ENCODE results near the gene DSE.

DSE gene

DNA sequence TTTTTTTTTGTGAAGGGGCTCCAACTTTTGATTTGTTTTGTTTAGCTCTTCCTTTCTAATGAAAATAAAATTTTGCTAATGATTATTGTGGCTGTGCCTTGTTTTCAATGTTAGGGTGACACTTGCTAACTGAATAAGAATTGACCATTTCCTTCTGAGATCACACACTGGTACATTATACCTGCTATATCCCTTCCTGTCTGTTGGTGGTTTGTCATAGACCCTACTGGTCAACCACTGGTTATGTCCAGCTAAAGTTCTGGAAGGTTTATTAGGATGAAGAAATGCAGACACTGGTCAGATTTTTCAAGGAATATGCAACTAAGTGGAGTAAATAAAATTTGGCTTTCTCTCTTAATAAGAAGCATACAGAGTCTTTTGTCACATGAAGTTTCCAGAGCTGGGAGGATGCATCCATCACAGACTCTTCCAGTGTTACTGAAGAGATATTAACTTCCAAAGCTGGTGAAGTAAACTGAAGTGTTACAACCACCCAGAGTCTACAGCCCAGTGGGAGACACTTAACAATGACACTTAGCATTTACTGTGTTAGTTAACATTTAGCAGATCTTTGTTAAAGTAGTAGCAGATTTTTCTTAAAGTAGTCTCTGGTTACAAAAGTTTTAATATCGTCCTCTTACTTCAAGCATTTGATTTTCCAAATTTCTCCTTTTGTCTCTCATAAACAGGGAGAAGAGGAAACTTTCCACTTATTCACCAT lies 121.0 kb downstream of the DSE start:
- DNase-seq (ENCODE audit: low spot score), result no peak
- TF ChIP-seq CTCF (IDR thresholded peaks at IDR 0.05; ENCODE audit: extremely low read depth, missing control alignments), result no peak

- DNase-seq (ENCODE audit: low spot score), result no peak
- no peak for TF ChIP-seq CTCF (IDR thresholded peaks at IDR 0.05; ENCODE audit: extremely low read depth, missing control alignments)
Measured at GRCh38 chr6:116492331-116493067, 121.8 kb downstream of the DSE start.
